ENCODE data around the gene TRIM36.

The TRIM36 gene

DNA sequence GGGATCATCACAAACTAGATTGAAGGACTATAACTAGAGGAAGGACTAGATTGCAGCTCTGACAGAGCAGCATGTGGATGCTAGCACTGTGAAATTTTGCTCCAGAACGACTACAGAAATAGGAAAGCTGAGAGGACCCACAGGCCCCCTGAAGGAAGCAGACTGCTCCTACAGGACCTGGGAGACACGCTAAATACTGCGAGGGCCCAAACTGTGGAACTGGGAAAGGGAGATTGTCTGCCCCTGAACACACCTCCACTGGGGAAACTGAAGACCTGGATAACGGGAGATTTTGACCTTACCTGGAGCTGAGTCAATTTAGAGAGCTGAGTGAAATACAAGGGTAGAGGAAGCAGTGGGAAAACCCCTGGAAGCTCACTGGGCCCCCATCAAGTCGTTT is 19.2 kb downstream of the TRIM36 start:
- ChIA-PET POLR2A (ENCODE audit: low non-redundant PET) (no interaction called here), CTCF (interaction anchor here (1.2 kb wide), 1 partner anchor 53 kb away, joined by 3 read pairs; no protein-coding TSS in a partner anchor)
- no peak for TF ChIP-seq CTCF (conservative IDR thresholded peaks at IDR 0.05; ENCODE audit: low read depth)

DNA sequence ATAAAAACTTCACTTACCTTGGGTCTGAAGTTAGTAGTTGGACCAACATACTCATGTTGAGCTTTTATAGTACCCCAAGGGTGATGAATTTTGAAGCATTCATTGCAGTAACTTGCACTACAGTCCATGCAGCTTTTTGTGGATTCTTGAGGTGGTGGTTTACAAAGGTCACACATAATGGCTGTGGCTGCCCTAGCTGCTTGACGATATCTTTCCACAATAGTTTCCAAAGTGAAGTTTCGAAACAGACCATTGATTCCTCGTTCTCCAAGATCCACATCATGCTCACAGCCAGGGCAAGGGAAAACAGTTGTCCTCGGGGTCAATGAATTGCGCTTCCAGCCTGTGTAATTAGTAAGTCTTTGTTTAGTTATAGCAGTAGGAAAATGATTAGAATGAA is 22.7 kb downstream of the TRIM36 start:
- no peak for DNase-seq (ENCODE audit: low spot score)
- no peak overlapping the region for H3K27ac ChIP-seq
- CTCF ChIA-PET, result no interaction called here

More for the DNA sequence above, 19.2 kb downstream of the TRIM36 start:
- no peak overlapping the region for H3K27ac ChIP-seq
- no peak for DNase-seq (ENCODE audit: low spot score)

GRCh38 chr5:115136294-115136693 is 33.4 kb downstream of the TRIM36 start:
- no peak overlapping the region for H3K27ac ChIP-seq
- CTCF ChIA-PET, result interaction anchor here (0.6 kb wide), 1 partner anchor 38 kb away, joined by 3 read pairs; no protein-coding TSS in a partner anchor
- POLR2A ChIA-PET (ENCODE audit: low non-redundant PET), result no interaction called here
- DNase-seq (ENCODE audit: low spot score), result no peak
- TF ChIP-seq CTCF (conservative IDR thresholded peaks at IDR 0.05; ENCODE audit: low read depth), result no peak

More for the DNA sequence above, 22.7 kb downstream of the TRIM36 start:
- POLR2A ChIA-PET (ENCODE audit: low non-redundant PET), result no interaction called here
- no peak for TF ChIP-seq CTCF (conservative IDR thresholded peaks at IDR 0.05; ENCODE audit: low read depth)

GRCh38 chr5:115132465-115132864 is 37.2 kb downstream of the TRIM36 start:
- DNase-seq (ENCODE audit: low spot score), result no peak
- CTCF ChIA-PET, result interaction anchor here (0.5 to 0.7 kb wide), 2 partner anchors 80 to 439 kb away, joined by 4 to 6 read pairs; no protein-coding TSS in a partner anchor
- POLR2A ChIA-PET (ENCODE audit: low non-redundant PET), result no interaction called here

DNA sequence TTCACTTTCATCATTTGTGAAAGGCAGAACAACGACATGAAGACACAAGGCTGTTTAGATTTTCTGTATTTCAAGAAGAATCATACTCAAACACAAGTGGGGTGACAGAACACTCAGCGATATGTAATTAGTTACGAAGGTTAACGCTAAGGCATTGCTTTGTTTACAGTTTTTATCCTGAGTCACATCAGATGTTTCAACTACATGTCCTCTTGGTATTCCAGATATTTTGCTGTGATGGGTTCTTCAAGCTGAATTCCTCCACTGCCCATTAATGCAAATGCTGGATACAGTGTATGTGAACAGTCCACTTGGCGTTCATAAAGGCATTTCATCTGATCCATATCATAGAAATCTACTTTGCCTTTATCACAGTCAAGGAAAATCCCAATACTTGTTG is 43.4 kb downstream of the TRIM36 start:
- no peak for DNase-seq (ENCODE audit: low spot score)
- CTCF ChIA-PET, result no interaction called here
- POLR2A ChIA-PET (ENCODE audit: low non-redundant PET), result no interaction called here
- no peak for TF ChIP-seq CTCF (conservative IDR thresholded peaks at IDR 0.05; ENCODE audit: low read depth)
- H3K27ac ChIP-seq, result no peak overlapping the region

More at GRCh38 chr5:115132465-115132864, 37.2 kb downstream of the TRIM36 start:
- no peak for TF ChIP-seq CTCF (conservative IDR thresholded peaks at IDR 0.05; ENCODE audit: low read depth)
- H3K27ac ChIP-seq, result no peak overlapping the region

GRCh38 chr5:115124741-115125140 is 45.0 kb downstream of the TRIM36 start:
- no peak for TF ChIP-seq CTCF (conservative IDR thresholded peaks at IDR 0.05; ENCODE audit: low read depth)
- H3K27ac ChIP-seq, result no peak overlapping the region
- no peak for DNase-seq (ENCODE audit: low spot score)
- ChIA-PET POLR2A (ENCODE audit: low non-redundant PET) (no interaction called here), CTCF (interaction anchor here (0.5 to 1.0 kb wide), 4 partner anchors 8 to 185 kb away, joined by 3 to 4 read pairs (median 4); no protein-coding TSS in a partner anchor)
